ENCODE measurements around the gene SV2B.

Gene SV2B
- 0 to 0.07 (median 0) reads per million in 9 experiments for total RNA-seq

GRCh38 chr15:91099995-91100813 is at the start of gene SV2B:
SV2B (plus strand) TSS chr15:91100257; CDS start chr15:91226264, 126,007 bp downstream.
- Mint-ChIP-seq H3K27me3 (peaks cover 88 to 95% of the 10 kb centered on the region in 2 donors), H3K4me1 (ENCODE audit: low read depth in 2 of 2) (peaks cover 18 to 22% of the 10 kb centered on the region in 2 donors), H3K4me3 (peak within 1 kb of the TSS; percentile 78 to 81), H3K27ac (peak within 1 kb of the TSS in 1 of 2 donors; percentile 11), H3K9me3 (no peaks in the 10 kb centered on the region), H3K36me3 (ENCODE audit: insufficient read depth) (peaks cover 4% of the 10 kb centered on the region)
- ATAC-seq (replicated peaks) (peak; percentile 85), DNase-seq (peak; percentile 13 to 21 (median 14))

DNA sequence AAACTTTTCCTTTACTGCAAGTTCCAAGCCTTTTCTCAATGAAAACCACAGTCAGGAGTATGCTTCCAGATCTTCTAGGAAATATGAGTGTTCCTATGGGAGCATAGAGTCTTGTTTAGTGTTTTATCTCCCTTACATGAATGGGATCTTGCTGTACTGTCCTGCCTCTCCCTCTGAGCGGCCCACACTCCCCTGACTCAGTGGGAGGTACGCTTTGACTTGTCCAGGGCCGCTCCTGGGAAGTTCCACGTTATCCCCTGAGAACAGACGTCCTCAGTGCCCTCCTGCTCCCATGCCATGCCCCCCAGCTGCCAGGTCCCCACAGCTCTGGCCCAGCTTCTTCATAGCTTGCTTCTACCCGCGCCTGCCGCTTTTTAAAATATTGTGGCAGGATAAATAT is 48.8 kb upstream of the SV2B start:
- H3K4me3 Mint-ChIP-seq, result no peak overlapping the region
- no peak for DNase-seq
- H3K36me3 Mint-ChIP-seq (ENCODE audit: insufficient read depth), result no peaks in the 10 kb centered on the region
- no peak overlapping the region for H3K27ac Mint-ChIP-seq
- peaks cover 40 to 50% of the 10 kb centered on the region in 2 donors for H3K27me3 Mint-ChIP-seq
- H3K9me3 Mint-ChIP-seq, result no peaks in the 10 kb centered on the region
- H3K4me1 Mint-ChIP-seq (ENCODE audit: low read depth in 2 of 2), result peaks cover 15 to 22% of the 10 kb centered on the region in 2 donors
- no peak for ATAC-seq (replicated peaks)

DNA sequence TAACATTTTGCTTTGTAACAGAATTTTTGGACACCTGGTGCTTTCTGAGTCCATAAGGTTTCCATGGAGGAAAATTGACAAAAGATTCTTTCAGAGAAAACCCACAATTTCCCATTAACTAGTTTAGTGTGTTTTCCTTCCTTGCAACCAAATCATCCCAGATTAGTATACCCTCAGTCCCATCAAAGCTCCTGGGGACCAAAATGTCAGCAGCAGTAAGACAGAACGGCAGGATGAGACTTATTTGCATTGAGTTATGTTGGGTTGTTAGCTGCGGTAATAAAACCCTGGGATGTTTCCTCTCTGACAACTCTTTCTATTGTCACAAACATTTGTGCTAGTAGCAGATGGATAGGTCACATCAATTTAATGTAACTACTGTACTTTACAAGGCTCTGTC is 45.2 kb upstream of the SV2B start:
- H3K4me3 Mint-ChIP-seq, result no peak overlapping the region

DNA sequence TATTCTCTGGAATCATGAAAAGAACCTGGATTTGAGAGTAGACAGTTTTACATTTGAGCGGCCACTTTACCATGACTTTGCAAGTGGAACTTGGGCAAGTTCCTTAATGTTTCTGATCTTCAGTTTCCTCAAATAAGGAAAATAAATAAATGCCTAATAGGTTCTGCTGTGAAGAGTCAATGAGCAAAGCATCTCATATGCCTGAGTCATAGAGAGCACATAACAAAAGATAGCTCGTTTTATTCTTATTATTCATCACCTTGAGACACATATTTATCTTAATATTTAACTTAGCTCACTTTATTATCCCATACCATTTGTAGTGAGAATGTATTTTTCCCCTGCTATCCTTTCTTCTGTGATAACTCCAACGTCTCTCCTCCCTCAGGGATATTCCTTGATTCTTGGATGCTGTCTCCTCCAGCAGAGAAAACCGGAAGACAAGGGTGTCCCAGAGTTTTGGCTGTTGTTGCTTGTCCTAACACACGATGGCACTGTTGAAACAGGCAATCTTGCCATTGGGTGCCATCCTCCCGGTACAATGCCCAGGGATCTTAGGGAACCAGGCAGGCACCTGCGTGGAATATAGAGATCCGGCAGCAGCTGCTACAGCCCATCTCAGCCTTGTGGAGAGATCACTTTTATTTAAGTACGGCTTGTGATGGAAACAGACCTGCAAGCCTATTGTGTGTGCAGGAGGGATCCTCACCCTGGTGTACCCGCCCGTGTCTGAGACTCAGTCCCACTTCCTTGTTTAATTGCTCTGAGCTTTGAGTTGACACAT is 44.3 kb upstream of the SV2B start:
- H3K27ac Mint-ChIP-seq, result no peak overlapping the region
- H3K27me3 Mint-ChIP-seq, result peaks cover 78 to 94% of the 10 kb centered on the region in 2 donors
- H3K36me3 Mint-ChIP-seq (ENCODE audit: insufficient read depth), result no peaks in the 10 kb centered on the region
- H3K4me3 Mint-ChIP-seq, result no peak overlapping the region
- H3K9me3 Mint-ChIP-seq, result no peaks in the 10 kb centered on the region
- ATAC-seq (replicated peaks) (peak; percentile 33), DNase-seq (peak; percentile 13 to 41 (median 14))
- peaks cover 3 to 8% of the 10 kb centered on the region in 2 donors for H3K4me1 Mint-ChIP-seq (ENCODE audit: low read depth in 2 of 2)

More for the DNA sequence above, 45.2 kb upstream of the SV2B start:
- Mint-ChIP-seq H3K9me3 (no peaks in the 10 kb centered on the region), H3K27ac (no peak overlapping the region), H3K27me3 (peaks cover 73 to 85% of the 10 kb centered on the region in 2 donors), H3K4me1 (ENCODE audit: low read depth in 2 of 2) (peaks cover 4 to 9% of the 10 kb centered on the region in 2 donors), H3K36me3 (ENCODE audit: insufficient read depth) (no peaks in the 10 kb centered on the region)
- ATAC-seq (replicated peaks) (no peak), DNase-seq (no peak)

DNA sequence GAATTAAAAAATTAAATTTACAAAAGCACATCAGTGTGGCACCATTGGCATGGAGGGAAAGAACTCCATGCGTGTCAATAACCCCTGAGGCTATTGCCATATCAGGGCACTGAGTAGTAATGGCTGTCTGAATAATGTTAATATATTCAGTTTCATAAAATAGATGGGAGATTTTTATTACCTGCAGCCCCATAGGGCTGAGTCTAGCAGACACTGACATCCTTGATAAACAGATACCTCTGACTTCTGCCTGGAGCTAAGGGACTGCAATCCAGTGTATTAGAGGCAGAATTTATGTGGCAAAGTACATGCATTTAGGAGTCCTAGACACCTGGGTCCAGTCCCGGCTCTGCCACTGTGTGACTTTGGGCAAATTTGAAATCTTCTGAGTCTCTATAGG is 38.8 kb upstream of the SV2B start:
- H3K36me3 Mint-ChIP-seq (ENCODE audit: insufficient read depth), result no peaks in the 10 kb centered on the region
- H3K27me3 Mint-ChIP-seq, result peaks cover 38 to 51% of the 10 kb centered on the region in 2 donors
- ATAC-seq (replicated peaks) (no peak), DNase-seq (no peak)
- H3K4me1 Mint-ChIP-seq (ENCODE audit: low read depth in 2 of 2), result peaks cover 0 to 2% of the 10 kb centered on the region in 2 donors
- no peak overlapping the region for H3K27ac Mint-ChIP-seq
- H3K9me3 Mint-ChIP-seq, result peaks cover 0 to 3% of the 10 kb centered on the region in 2 donors
- no peak overlapping the region for H3K4me3 Mint-ChIP-seq

- ATAC-seq (replicated peaks), result no peak
- Mint-ChIP-seq H3K27ac (no peak overlapping the region), H3K4me1 (ENCODE audit: low read depth in 2 of 2) (peaks cover 0 to 2% of the 10 kb centered on the region in 2 donors), H3K4me3 (no peak overlapping the region), H3K36me3 (ENCODE audit: insufficient read depth) (no peaks in the 10 kb centered on the region), H3K27me3 (peaks cover 32 to 51% of the 10 kb centered on the region in 2 donors), H3K9me3 (peaks cover 0 to 3% of the 10 kb centered on the region in 2 donors)
- no peak for DNase-seq
Measured at GRCh38 chr15:91061997-91062396, 38.1 kb upstream of the SV2B start.

DNA sequence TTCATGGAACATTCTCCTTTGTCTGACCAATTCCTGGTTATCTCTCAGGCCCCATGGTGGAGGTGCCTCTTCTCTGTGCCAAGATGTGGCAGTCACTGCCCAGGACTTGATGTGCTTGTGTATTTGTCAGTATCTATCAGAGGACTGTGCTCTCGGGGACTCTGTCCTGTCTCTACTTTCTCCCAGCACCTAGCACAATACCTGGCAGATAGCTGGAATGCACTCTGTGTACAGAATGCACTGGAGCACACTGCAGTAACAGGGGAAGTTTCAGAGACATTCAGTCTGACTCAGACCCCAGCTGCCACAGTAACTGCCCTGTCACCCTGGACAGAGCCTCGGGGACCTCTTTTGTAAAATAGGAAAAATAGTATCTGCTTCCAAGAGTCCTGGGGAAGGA is 34.6 kb upstream of the SV2B start:
- Mint-ChIP-seq H3K36me3 (ENCODE audit: insufficient read depth) (no peaks in the 10 kb centered on the region), H3K9me3 (peaks cover 0 to 3% of the 10 kb centered on the region in 2 donors), H3K4me3 (no peak overlapping the region), H3K4me1 (ENCODE audit: low read depth in 2 of 2) (no peaks in the 10 kb centered on the region), H3K27me3 (peaks cover 12 to 38% of the 10 kb centered on the region in 2 donors), H3K27ac (no peak overlapping the region)
- no peak for DNase-seq
- ATAC-seq (replicated peaks), result no peak

DNA sequence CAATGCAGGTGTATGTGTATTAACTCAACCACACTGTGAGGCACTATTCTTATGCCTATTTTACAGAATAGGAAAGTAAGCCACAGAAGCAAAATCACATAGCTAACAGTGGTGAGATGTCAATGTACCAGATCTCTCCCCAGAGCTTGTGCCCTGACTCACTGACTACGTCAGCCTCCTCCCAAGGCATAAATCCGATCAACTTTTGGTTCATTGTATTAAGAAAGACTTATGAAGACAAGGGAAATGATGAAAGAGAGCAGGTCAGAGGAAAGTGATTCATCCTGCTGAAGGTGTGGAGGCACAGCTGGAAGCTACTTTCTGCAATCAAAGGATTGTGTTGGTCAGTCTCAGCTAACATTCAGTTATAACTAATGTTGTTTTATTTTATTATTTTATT is 33.0 kb upstream of the SV2B start:
- H3K36me3 Mint-ChIP-seq (ENCODE audit: insufficient read depth), result no peaks in the 10 kb centered on the region
- ATAC-seq (replicated peaks), result no peak
- DNase-seq, result no peak
- no peak overlapping the region for H3K27ac Mint-ChIP-seq
- H3K4me1 Mint-ChIP-seq (ENCODE audit: low read depth in 2 of 2), result no peaks in the 10 kb centered on the region
- H3K9me3 Mint-ChIP-seq, result peaks cover 0 to 3% of the 10 kb centered on the region in 2 donors
- H3K27me3 Mint-ChIP-seq, result peaks cover 18 to 43% of the 10 kb centered on the region in 2 donors
- H3K4me3 Mint-ChIP-seq, result no peak overlapping the region

GRCh38 chr15:91068436-91068835 is 31.6 kb upstream of the SV2B start:
- peaks cover 0 to 3% of the 10 kb centered on the region in 2 donors for H3K9me3 Mint-ChIP-seq
- ATAC-seq (replicated peaks) (no peak), DNase-seq (no peak)
- H3K27ac Mint-ChIP-seq, result no peak overlapping the region
- no peaks in the 10 kb centered on the region for H3K36me3 Mint-ChIP-seq (ENCODE audit: insufficient read depth)
- no peaks in the 10 kb centered on the region for H3K4me1 Mint-ChIP-seq (ENCODE audit: low read depth in 2 of 2)
- H3K4me3 Mint-ChIP-seq, result no peak overlapping the region
- peaks cover 31 to 57% of the 10 kb centered on the region in 2 donors for H3K27me3 Mint-ChIP-seq

DNA sequence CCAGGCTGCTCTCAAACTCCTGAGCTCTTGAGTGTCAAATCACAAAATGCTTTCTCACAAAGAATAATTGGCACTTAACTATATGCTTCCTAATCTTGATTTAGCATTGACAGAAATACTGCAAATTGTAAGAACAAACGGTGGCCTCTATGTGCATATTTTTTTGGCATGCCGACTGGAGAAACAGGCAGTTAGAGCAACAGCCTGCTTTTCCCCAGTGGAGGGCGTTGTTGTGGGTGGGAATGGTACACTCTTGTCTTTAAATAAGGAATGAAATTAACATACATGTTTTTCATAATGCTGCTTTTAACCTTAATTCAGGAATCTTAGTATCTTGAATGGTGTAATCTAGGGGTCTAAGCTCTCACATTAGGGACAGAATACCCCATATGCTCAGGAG is 31.1 kb upstream of the SV2B start:
- Mint-ChIP-seq H3K4me1 (ENCODE audit: low read depth in 2 of 2) (no peaks in the 10 kb centered on the region), H3K36me3 (ENCODE audit: insufficient read depth) (no peaks in the 10 kb centered on the region), H3K27ac (no peak overlapping the region), H3K27me3 (peaks cover 31 to 58% of the 10 kb centered on the region in 2 donors), H3K9me3 (peaks cover 0 to 3% of the 10 kb centered on the region in 2 donors), H3K4me3 (no peak overlapping the region)
- DNase-seq, result no peak
- no peak for ATAC-seq (replicated peaks)

- H3K27me3 Mint-ChIP-seq, result peaks cover 39 to 76% of the 10 kb centered on the region in 2 donors
- no peak for ATAC-seq (replicated peaks)
- no peaks in the 10 kb centered on the region for H3K9me3 Mint-ChIP-seq
Measured at GRCh38 chr15:91070872-91071271, 29.2 kb upstream of the SV2B start.

GRCh38 chr15:91072161-91072560 is 27.9 kb upstream of the SV2B start:
- Mint-ChIP-seq H3K27me3 (peaks cover 45 to 71% of the 10 kb centered on the region in 2 donors), H3K27ac (no peak overlapping the region), H3K9me3 (no peaks in the 10 kb centered on the region), H3K36me3 (ENCODE audit: insufficient read depth) (no peaks in the 10 kb centered on the region), H3K4me1 (ENCODE audit: low read depth in 2 of 2) (no peaks in the 10 kb centered on the region), H3K4me3 (no peak overlapping the region)
- DNase-seq, result no peak
- ATAC-seq (replicated peaks), result no peak

More at GRCh38 chr15:91070872-91071271, 29.2 kb upstream of the SV2B start:
- Mint-ChIP-seq H3K27ac (no peak overlapping the region), H3K36me3 (ENCODE audit: insufficient read depth) (no peaks in the 10 kb centered on the region), H3K4me1 (ENCODE audit: low read depth in 2 of 2) (no peaks in the 10 kb centered on the region), H3K4me3 (no peak overlapping the region)
- no peak for DNase-seq

DNA sequence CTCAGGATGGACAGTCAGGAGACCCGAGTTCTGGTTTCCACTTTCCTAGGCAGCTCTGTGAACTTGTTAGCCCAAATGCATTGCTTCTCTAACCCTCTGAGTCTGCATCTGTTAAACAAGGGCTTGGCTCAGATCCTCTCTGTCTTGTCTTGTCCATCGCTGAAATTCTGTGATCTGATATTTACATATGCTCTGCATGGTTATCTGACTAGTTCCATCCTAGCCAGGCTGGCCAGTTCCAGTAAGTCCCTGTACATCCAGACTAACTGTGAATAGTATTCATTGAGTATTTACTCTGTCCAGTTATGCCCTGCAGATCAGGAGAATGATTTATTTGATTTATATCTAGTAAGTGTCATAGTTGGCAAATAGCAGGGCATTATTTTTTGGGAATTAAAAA is 27.0 kb upstream of the SV2B start:
- DNase-seq (no peak), ATAC-seq (replicated peaks) (no peak)
- no peak overlapping the region for H3K4me3 Mint-ChIP-seq
- no peaks in the 10 kb centered on the region for H3K9me3 Mint-ChIP-seq
- H3K4me1 Mint-ChIP-seq (ENCODE audit: low read depth in 2 of 2), result no peaks in the 10 kb centered on the region
- no peaks in the 10 kb centered on the region for H3K36me3 Mint-ChIP-seq (ENCODE audit: insufficient read depth)
- no peak overlapping the region for H3K27ac Mint-ChIP-seq
- peaks cover 43 to 71% of the 10 kb centered on the region in 2 donors for H3K27me3 Mint-ChIP-seq

Data from effector memory CD8-positive, alpha-beta T cell (primary cell).